Panc1 (cell line): Measurements from ENCODE around the gene UBA52.
"Not testable (repeated sequence)": the region's sequence is repeated elsewhere in the genome, so short reads cannot be mapped to it uniquely, and the experiment has no call there.

Experiments used
- CTCF ChIP-seq: fragments of 450-650 bp; IDR thresholded peaks from 2 replicates; pipeline ENCODE4 v1.5.1; 2017; ENCODE audit warnings: mild to moderate bottlenecking
- POLR2AphosphoS5 ChIP-seq: IDR thresholded peaks from 2 replicates; pipeline ENCODE4 v1.6.1; 2012; ENCODE audit warnings: mild to moderate bottlenecking, low read depth, low read length, moderate library complexity
- REST ChIP-seq, 2 experiments: IDR thresholded peaks; 2 replicates each; pipeline ENCODE4 v1.6.1; 2011 to 2012; ENCODE audit warnings: low read depth in 2 of 2, control low read depth in 1 of 2, low read length in 1 of 2, mild to moderate bottlenecking in 1 of 2, moderate library complexity in 1 of 2; ENCODE audit not compliant: insufficient read depth in 1 of 2

GRCh38 chr19:18600692-18601397, 29.2 kb downstream of the UBA52 start:
- TF ChIP-seq REST (IDR thresholded peaks at IDR 0.05; ENCODE audit: insufficient read depth in 1 of 2, low read depth in 2 of 2, low read length in 1 of 2); CTCF; POLR2AphosphoS5: not testable (repeated sequence)
